KOPT-K1 (cell line): Measurements from ENCODE around the gene PLS3.

Experiments used
- H3K27ac ChIP-seq: fragments of 200-600 bp; sonication (generic); 2 replicates; pipeline ENCODE4 v1.5.1; 2016; ENCODE audit warnings: antibody characterized with exemption, mild to moderate bottlenecking, low read depth, low read length; ENCODE audit not compliant: poor library complexity, severe bottlenecking
- H3K36me3 ChIP-seq: fragments of 200-600 bp; sonication (generic); 2 replicates; pipeline ENCODE4 v1.5.1; 2017; ENCODE audit warnings: antibody characterized with exemption, mild to moderate bottlenecking, low read length, moderate library complexity; ENCODE audit not compliant: insufficient read depth
- H3K9me3 ChIP-seq: fragments of 200-600 bp; sonication (generic); 2 replicates; pipeline ENCODE4 v1.5.1; 2017; ENCODE audit warnings: antibody characterized with exemption, low read length, mild to moderate bottlenecking; ENCODE audit not compliant: insufficient read depth, poor library complexity, severe bottlenecking

PLS3 gene

GRCh38 chrX:115679460-115679859, 118.5 kb downstream of the PLS3 start:
- H3K36me3 ChIP-seq, result no peaks in the 10 kb centered on the region
- no peak overlapping the region for H3K27ac ChIP-seq
- H3K9me3 ChIP-seq, result no peaks in the 10 kb centered on the region

DNA sequence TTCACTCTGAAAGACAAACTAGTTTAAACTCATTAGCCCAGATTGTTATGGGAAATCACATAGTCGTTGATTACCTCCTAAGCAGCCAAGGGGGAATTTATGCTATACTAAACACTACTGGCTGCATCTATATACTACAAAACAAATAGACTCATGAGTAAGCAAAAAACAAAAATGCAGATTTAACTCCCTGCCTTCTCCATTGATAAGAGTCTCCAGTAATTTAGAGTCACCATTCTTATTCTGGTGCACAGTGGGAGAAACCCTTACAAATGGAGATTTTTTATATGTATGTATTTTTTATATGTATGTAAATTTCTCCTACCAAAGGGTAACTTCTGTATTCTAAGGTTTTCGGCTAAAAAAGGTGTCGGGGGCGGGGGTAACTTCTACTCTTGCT, 126.6 kb downstream of the PLS3 start:
- no peaks in the 10 kb centered on the region for H3K36me3 ChIP-seq
- no peaks in the 10 kb centered on the region for H3K9me3 ChIP-seq
- no peak overlapping the region for H3K27ac ChIP-seq

- Histone ChIP-seq H3K36me3 (no peaks in the 10 kb centered on the region), H3K9me3 (no peaks in the 10 kb centered on the region), H3K27ac (no peak overlapping the region)
These were observed 129.0 kb downstream of the PLS3 start for GRCh38 chrX:115689931-115690330.

DNA sequence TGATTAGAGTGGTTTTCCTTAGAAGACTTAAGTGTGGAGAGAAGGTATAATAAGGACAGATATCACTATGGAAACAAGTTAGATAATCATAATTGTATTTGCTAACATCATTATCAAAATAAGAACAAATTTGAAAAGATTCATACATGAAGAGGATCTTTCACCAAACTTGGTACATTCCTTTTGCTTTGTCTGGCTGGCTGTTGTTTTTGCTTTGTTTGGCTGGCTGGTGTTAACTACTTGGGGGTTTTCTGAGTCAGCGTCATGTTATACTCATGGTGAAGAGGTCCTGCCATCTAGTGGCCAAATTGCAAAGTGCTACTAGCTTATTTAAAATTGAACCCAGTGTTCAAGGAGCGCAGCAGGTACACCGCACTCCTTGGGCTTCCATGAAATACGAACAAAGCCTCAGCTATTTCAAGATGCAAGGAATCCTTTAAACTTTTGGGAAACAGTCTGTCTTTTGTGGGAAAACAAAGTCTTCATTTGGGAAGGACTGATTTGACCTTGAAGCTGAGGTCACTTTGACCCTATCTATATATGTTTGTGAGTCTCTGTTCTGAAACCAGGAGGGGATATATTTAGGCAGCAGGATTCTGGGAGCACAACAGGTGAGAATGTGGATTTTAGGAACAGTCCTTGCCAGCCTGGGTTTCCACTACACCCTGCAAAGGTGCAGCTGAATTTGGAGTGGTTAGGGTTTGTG, 129.7 kb downstream of the PLS3 start:
- Histone ChIP-seq H3K36me3 (no peaks in the 10 kb centered on the region), H3K27ac (no peak overlapping the region)

GRCh38 chrX:115693476-115693875, 132.5 kb downstream of the PLS3 start:
- Histone ChIP-seq H3K36me3 (no peaks in the 10 kb centered on the region), H3K9me3 (no peaks in the 10 kb centered on the region), H3K27ac (no peak overlapping the region)

More for the DNA sequence above, 129.7 kb downstream of the PLS3 start:
- H3K9me3 ChIP-seq, result no peaks in the 10 kb centered on the region

- Histone ChIP-seq H3K9me3 (no peaks in the 10 kb centered on the region), H3K36me3 (no peaks in the 10 kb centered on the region), H3K27ac (no peak overlapping the region)
These were observed 133.1 kb downstream of the PLS3 start for GRCh38 chrX:115694028-115694427.

DNA sequence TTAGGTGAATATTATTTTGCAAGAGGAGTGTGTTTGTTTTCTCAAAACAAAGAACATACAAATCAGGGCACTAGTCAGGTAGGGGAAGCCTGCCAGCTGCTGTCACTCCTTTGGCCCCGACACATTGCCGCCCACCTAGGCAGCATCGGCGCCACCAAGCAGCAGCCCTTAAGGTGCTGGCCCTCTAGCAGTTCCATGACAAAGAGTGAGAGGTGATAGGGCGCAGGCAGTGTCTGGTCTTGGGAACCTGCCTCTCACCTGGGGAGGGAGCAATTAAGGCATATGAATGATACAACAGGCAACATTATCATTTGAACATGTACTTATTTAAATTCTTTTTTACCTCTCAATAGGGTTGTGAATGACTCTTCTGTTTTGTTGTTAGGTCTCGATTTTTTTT, 135.1 kb downstream of the PLS3 start:
- H3K36me3 ChIP-seq, result no peaks in the 10 kb centered on the region
- H3K9me3 ChIP-seq, result no peaks in the 10 kb centered on the region
- H3K27ac ChIP-seq, result no peak overlapping the region

GRCh38 chrX:115696939-115697338, 136.0 kb downstream of the PLS3 start:
- Histone ChIP-seq H3K36me3 (no peaks in the 10 kb centered on the region), H3K27ac (no peak overlapping the region), H3K9me3 (no peaks in the 10 kb centered on the region)

GRCh38 chrX:115697806-115698205, 136.8 kb downstream of the PLS3 start:
- Histone ChIP-seq H3K36me3 (no peaks in the 10 kb centered on the region), H3K9me3 (no peaks in the 10 kb centered on the region)

More at GRCh38 chrX:115697806-115698205, 136.8 kb downstream of the PLS3 start:
- no peak overlapping the region for H3K27ac ChIP-seq
